ENCODE measurements around the gene IFIT1B. TPM values are rescaled to one million over a fixed set of nuclear protein-coding genes. Genes with fewer than 3 reads are reported as not detected.
"Not testable (repeated sequence)": the region's sequence is repeated elsewhere in the genome, so short reads cannot be mapped to it uniquely, and the experiment has no call there.

Gene IFIT1B
- polyA plus RNA-seq, 4 donors: 0.13 to 0.15 (median 0.14) TPM; not detected in 1

- DNase-seq (ENCODE audit: low read depth in 4 of 4, low spot score in 3 of 4): no peak
Measured at GRCh38 chr10:89373916-89374711, 3.7 kb upstream of the IFIT1B start.

GRCh38 chr10:89374713-89375141 lies 3.1 kb upstream of the IFIT1B start:
- no peak for DNase-seq (ENCODE audit: low read depth in 4 of 4, low spot score in 3 of 4)

- DNase-seq (ENCODE audit: low read depth in 4 of 4, low spot score in 3 of 4): no peak
Measured at GRCh38 chr10:89379103-89379502, 1.2 kb downstream of the IFIT1B start.

DNA sequence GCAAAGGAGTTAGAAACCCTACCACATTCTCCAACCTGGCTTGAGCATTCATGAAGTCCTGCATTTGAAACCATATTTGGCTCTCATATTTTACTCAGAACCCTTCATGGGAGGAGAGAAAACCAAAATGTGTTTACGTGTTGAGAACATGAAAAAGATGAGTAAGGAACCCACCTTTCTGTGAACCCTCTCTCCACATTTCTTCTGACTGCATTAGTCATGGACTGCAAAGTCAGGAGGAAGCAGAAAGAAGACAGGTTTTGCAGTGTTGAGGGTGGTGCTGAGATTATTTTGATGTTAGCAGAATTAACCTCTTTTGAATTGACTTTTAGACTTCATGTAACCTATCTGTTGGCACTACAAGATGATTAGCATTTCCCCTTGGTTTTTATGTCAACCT lies 4.9 kb downstream of the IFIT1B start:
- no peak for DNase-seq (ENCODE audit: low read depth in 4 of 4, low spot score in 3 of 4)

DNA sequence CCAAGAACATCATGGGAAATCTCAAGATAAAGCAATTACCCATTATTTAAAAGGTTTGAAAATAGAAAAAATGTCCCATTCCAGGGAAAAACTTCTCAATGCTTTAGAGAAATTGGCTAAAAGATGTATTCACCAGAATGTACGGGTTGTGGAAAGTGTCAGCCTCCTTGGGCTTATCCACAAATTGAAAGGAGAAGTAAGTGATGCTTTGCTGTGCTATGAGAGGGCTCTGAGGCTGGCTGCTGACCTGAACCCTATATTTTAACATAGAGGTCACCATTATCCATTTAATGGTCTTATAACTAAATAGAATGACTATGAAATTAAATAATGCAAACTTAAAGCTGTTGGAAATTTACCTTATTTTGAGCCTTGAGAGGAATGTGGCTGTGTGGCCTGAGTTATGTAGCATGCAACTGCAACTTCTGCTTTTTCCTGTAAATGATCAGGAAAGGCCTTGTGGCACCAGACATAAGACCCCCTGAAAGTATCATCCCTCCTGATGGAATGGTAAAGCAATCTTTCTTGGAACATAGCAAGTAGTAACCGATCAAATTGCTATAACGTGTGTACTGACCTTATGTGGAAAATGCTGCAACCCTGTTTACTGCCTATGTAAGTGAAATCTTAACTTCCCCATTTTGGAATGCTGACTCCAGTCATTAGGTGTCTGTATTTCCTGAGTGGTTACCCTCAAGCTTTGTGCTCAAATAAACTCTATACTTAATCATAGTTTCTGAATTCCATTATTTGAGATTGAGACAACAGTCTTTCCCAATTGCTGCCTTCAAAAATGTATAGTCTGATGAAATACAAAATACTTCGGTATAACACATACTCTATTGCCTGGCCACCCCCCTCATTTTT lies 6.9 kb downstream of the IFIT1B start:
- DNase-seq (ENCODE audit: low read depth in 4 of 4, low spot score in 3 of 4): no peak

DNA sequence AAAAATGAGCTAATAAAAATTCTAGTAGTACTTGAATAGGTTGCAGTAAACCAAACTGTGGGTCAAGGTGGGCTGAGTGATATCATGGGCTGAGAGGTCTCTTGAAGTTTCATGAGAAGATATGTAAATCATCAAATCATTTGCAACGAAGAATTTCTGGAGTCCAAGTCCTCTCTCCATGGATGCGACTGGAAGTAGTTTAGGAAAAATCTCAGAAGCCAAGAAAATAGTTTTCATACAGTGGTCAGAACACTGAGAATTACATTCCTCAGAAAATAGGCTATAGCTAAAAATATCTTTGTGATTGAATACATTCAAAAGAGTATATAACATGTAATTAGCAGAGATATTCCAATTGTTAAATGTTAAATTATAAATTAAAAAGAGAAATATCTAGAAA lies 10.9 kb downstream of the IFIT1B start:
- no peak for DNase-seq (ENCODE audit: low read depth in 4 of 4, low spot score in 3 of 4)

DNA sequence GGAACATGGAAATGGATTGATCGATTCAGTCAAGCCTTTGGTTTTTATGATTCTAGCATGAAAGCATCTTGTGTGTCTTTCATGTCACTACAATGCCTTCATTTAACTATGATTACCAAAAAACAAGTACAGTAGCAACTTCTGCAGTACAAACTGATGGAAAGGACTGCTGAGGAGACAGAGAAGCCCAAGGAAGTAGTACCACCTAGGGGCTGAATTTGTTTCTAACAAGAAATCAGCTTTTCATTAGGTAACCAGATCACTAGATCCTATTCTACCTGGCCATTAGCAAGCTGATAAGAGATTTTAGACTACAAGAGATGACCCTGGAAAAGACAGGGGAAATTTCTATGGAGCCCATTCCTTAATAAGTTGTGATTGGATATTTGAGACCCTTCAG lies 11.4 kb downstream of the IFIT1B start:
- DNase-seq (ENCODE audit: low read depth in 4 of 4, low spot score in 3 of 4): no peak

GRCh38 chr10:89390476-89391225 lies 12.8 kb downstream of the IFIT1B start:
- DNase-seq (ENCODE audit: low read depth in 4 of 4, low spot score in 3 of 4): no peak

GRCh38 chr10:89391226-89391576 lies 13.3 kb downstream of the IFIT1B start:
- not testable (repeated sequence) for DNase-seq (ENCODE audit: low read depth in 4 of 4, low spot score in 3 of 4)

DNA sequence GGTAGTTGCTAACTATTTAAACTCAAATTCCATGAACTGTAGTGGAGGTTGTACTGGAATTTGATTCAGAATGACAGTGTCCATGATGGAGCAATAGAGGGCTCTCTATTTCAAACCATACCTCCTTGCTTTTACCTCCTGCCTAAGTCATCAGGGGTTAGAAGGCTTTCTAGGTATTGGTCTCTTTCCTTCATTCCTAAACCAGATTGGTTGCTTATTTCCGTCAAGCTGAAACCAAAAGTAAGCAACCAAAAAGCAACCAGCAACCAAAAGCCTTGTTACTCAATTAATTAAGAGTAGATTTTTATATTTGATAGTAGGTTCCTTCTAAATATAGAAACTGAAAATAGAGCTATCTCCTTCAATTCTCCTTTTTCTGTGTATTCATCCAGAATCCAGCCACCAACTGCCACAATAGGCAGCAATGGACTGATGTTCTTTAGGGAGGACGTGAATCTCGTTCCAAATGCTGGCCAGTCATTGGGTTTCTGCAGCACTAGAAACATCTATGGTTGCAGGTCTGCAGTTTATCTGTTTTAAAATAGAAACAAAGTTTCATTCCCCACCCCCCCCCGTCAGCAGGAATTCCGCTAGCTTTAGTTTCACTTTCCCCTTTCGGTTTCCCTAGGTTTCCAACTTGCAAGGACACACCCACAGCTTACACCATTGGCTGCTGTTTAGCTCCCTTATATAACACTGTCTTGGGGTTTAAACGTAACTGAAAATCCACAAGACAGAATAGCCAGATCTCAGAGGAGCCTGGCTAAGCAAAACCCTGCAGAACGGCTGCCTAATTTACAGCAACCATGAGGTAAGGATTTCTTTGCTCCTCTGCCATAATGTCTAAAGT lies 14.3 kb downstream of the IFIT1B start, which contains the start of gene IFIT1:
IFIT1 (plus strand) TSS at position 717 of the 850 bp plus-strand sequence; CDS start at position 807, 90 bp downstream.
- peak; percentile 52 to 83 (median 70) for DNase-seq (ENCODE audit: low read depth in 4 of 4, low spot score in 3 of 4)

- DNase-seq (ENCODE audit: low read depth in 4 of 4, low spot score in 3 of 4): no peak
Measured at GRCh38 chr10:89392974-89393373, 15.1 kb downstream of the IFIT1B start.

DNA sequence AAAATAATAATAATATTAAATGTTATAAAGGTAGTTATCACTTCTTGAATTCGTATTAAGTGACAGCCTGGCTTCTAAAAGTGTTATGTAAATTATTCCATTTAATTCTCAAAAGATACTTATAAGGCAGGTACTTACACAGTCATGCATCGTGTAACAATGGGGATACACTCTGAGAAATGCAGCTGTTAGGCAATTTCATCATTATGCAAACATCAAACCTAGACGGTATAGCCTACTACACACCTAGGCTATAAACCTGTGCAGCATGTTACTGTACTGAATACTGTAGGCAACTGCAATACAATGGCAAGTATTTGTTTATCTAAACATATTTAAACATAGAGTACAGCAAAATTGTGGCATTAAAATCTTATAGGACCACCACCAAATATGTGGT lies 16.0 kb downstream of the IFIT1B start:
- DNase-seq (ENCODE audit: low read depth in 4 of 4, low spot score in 3 of 4): no peak

GRCh38 chr10:89395141-89395540 lies 17.3 kb downstream of the IFIT1B start:
- DNase-seq (ENCODE audit: low read depth in 4 of 4, low spot score in 3 of 4): no peak

GRCh38 chr10:89398003-89398749 lies 20.3 kb downstream of the IFIT1B start:
- no peak for DNase-seq (ENCODE audit: low read depth in 4 of 4, low spot score in 3 of 4)

- DNase-seq (ENCODE audit: low read depth in 4 of 4, low spot score in 3 of 4): no peak
Measured at GRCh38 chr10:89399956-89400355, 22.1 kb downstream of the IFIT1B start.

- no peak for DNase-seq (ENCODE audit: low read depth in 4 of 4, low spot score in 3 of 4)
Measured at GRCh38 chr10:89403043-89403442, 25.2 kb downstream of the IFIT1B start.

DNA sequence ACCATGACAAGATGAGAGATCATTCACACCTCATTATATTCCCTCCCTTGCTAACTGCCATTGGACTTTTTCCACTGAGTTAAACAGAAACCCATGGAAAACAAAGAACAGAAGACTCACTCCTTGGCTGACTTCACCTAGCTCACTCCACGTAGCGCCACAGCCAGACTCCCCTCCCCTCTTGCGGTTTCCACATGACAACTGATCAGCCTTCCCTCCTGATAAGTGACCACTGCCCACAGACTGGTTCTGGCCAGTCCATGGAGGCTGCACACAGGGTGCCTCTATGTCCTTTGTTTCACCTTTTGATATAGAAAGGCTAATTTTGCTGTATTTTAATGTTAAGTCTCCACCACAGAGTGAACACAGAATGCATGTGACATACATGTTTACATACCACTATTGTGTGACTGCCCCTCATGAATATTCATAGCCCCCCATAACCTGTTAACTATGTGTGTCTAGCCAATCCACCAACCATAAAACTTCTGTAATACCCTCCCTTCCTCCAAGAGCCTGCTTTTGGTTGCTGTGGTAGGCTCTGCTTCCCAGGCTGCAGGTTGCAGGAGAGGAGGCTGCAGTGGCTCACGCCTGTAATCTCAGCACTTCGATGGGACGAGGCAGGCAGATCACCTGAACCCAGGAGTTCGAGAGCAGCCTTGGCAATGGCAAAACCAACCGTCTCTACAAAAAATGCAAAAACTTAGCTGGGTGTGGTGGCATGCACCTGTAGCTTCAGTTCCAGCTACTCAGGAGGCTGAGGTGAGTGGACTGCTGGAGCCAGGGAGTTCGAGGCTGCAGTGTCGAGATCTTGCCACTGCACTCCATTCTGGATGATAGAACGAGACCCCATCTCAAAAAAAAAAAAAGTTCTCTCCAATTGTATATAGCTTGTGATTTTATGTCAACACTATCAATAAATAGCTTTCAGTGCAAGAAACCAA lies 26.5 kb downstream of the IFIT1B start:
- no peak for DNase-seq (ENCODE audit: low read depth in 4 of 4, low spot score in 3 of 4)

GRCh38 chr10:89406178-89406577 lies 28.3 kb downstream of the IFIT1B start:
- DNase-seq (ENCODE audit: low read depth in 4 of 4, low spot score in 3 of 4): not testable (repeated sequence)
